ENCODE results near the gene GUCA2B. TPM values are rescaled to one million over a fixed set of nuclear protein-coding genes. Genes with fewer than 3 reads are reported as not detected.

Gene GUCA2B
- polyA plus RNA-seq, 1 donor = not detected

GRCh38 chr1:42142894-42143675 is 10.1 kb upstream of the GUCA2B start:
- DNase-seq (ENCODE audit: low read depth) = no peak

DNA sequence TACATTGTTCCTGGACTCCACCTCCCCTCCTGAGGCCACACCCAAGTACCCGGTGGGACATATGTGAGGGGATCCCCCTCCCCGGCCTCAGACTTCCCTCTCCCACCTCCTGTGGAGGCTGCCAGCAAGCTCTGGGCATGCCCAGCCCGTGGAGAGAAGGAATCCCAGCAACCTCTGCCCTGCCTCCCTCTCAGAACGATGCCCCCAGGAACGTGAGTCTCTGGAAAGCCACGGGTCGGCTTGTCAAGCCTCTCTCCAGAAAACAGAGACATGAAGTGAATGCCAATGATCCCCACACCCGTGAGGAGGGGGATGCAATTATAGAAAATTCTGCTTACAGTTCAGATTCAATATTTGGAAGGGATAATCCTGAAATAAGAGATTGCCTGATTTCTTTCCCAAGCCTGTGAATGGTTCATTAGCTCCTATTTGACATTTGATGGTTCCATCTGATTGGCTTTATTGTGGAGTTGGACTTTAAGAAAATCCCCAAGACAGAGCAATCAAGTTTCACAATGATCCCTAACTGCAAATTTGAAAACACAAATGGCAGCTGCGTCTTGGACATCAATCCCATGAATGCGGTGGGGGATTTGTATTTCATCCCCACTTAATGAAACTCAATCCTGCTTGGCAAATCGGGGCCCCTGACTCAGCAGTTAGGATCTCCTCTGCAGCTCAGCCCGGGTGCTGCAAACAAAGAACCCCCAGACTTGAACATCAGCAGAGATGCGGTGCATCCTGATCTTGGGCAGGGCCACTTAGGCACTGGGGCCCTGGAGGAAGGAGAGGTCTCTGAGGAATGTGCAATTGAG is 9.1 kb upstream of the GUCA2B start:
- no peak for DNase-seq (ENCODE audit: low read depth)

DNA sequence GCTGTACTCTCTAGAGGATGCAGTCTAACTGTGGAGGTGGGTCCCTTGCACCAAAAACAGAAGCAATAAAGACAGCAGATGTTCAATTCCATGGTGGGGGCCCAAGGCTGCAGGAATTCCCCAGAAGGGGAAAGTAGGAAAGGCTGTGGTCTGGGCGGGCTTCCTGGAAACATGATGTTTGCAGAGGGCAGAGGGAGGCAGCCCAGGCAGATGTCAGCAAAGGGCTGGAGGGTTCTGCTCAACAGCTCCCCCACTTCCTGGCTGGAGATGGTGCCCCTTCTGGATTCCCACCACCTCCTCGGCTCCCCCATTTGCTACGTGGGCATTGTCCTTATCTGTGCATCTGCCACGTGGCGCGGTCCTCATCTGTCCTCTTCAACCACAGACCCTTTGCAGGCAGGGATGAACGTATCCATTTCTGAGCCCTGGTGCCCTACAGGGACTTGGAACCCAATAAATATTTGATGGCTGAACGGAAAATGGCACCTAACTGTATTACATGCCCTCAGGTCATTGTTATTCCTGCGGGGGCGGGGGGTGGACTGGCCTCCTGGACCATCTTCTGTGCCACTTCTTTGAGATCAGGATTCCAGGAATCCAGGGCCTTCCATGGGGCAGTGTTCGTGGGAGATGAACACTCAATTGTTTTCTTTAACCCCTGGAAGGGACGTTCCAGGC is 8.4 kb upstream of the GUCA2B start:
- DNase-seq (ENCODE audit: low read depth) = no peak

DNA sequence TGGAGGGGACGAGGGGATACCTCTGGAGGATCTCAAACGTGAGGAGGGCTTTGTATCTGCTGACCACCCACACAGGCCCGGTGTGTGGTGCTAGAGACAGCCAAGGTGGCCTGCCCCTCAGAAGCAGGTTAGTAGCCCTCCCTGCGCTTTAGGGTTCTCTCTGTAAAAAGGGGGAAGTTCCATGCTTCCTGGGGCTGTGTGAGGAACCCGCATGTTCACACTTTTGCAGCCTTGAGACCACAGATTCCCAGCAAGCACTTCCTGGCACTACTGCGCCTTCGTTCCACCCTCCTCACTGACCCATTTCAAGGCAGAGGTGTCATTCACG is 7.9 kb upstream of the GUCA2B start:
- DNase-seq (ENCODE audit: low read depth) = no peak

- no peak for DNase-seq (ENCODE audit: low read depth)
Observed at GRCh38 chr1:42145764-42146625, 7.2 kb upstream of the GUCA2B start.

- no peak for DNase-seq (ENCODE audit: low read depth)
Observed at GRCh38 chr1:42146626-42147320, 6.4 kb upstream of the GUCA2B start.

DNA sequence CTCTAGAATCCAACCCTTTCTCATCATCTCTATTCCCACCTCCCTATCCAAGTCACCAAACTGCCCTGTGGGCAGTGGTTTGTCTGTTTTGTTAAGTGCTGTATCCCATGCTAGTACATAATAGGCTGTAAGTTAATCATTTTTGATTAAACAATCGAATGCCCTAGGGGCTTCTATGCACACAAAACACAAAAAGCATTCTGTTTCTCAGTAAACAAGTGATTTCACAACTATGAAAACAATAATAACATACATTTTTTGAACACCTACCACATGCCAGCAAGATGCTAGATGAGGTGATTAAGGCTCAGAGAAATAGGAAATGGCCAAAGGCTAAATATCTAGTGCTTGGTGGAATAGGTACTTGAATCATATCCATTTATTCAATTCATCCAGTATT is 5.0 kb upstream of the GUCA2B start:
- no peak for DNase-seq (ENCODE audit: low read depth)

DNA sequence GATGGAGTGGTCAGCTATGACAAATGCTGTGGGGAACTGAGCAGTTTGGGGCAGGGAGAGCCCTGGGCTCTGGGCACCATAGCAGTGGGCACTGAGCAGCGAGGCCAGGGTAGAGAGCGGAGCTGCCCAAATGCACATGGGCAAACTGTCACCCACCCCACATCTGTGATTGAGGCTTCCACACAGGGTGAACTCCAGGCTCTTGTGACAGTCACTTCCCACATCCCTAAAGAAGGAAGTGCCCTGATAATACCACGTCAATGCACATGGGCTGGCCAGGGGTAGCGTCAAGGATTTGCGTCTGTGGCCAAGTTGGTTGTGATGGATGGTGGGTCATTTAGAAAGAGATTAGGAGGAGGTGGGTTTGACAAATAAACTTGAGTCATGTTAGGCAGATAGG is 2.6 kb upstream of the GUCA2B start:
- DNase-seq (ENCODE audit: low read depth) = no peak

DNA sequence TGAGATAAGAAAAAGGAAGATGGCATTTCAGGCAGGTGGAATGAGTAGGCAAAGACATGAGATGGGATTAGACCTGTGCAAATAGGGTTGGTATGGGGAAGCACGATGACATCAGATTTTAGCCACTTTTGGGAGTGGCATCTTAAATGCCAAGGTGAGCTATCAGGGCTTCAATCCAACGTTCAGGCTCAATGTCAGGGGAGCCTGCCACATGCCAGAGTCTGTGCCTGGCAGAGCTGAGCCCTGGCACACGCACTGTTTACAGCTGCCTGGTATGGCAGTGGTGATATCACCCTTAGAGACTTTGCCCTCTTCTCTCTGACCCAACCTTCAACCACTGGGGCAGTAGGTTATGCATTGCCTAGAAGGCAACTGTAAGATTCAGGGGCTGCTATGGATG is 1.1 kb upstream of the GUCA2B start:
- no peak for DNase-seq (ENCODE audit: low read depth)

DNA sequence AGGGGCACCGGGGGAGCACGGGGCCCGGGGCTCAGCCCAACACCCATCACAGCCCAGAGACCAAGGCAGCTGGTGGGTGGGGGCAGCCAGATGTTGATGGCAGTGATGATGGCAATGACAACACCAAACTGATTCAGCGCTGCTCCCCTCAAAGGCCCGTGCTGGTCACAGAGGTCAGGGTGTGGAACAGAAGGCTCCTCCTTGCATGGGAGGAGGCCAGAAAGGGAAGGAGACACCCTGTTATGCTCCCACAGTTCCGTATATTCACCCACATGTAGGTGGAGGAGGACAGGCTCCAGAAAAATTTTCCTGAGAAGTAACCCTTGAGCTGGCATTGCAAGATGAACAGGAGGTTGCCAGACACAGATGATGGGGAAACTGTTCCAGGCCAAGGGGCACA is 414 bp downstream of the GUCA2B start:
- DNase-seq (ENCODE audit: low read depth) = no peak

DNA sequence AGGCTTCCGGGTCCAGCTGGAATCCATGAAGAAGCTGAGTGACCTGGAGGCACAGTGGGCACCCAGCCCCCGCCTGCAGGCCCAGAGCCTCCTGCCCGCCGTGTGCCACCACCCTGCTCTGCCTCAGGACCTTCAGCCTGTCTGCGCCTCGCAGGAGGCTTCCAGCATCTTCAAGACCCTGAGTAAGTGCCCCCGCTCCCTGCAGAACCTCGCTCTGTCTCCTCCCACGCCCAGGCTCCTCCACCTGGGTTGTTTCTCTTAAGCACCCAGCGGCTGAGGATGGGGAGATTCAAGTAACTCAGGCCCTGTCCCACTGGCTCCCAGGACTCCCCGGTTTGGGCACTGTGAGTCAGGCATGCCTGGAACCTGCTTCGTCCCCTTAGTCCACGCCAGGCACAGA is 1.5 kb downstream of the GUCA2B start:
- DNase-seq (ENCODE audit: low read depth) = no peak

- no peak for DNase-seq (ENCODE audit: low read depth)
Observed at GRCh38 chr1:42155362-42155761, 2.2 kb downstream of the GUCA2B start.

DNA sequence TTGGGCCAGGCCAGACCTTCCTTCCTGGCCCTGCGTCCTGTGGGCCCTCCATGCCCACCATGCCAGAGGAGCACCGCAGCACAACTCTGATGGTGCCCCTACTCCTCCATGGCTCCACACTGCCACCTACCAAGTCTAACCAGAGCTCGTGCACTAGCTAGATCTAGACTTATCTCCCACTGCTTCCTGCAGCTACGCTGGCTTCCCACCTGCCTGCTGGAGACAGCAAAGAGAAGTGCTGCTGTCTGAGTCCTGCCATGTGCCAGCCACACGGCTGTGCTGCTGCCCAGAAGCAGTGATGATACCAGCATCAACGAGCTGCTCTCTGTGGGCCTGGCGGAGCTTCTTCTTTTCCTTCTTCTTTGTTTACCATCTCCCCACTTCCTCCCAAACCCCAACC is 4.5 kb downstream of the GUCA2B start:
- no peak for DNase-seq (ENCODE audit: low read depth)

DNA sequence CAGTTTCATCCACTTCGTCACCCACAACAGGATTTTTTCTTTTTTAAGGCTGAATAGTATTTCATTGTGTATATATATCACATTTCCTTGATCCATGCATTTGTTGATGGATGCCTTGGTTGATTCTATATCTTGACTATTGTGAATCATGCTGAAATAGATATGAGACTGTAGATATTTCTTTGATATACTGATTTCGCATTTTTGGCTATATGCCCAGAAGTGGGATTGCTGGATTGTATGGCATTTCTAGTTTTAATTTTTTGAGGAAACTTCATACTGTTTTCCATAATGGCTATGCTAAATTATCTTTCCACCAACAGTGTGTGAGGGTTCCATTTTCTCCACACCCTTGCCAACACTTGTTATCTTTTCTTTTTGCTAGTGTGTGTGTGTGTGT is 5.0 kb downstream of the GUCA2B start:
- no peak for DNase-seq (ENCODE audit: low read depth)

- DNase-seq (ENCODE audit: low read depth) = no peak
Observed at GRCh38 chr1:42162181-42162580, 9.0 kb downstream of the GUCA2B start.

- no peak for DNase-seq (ENCODE audit: low read depth)
Observed at GRCh38 chr1:42163114-42163513, 9.9 kb downstream of the GUCA2B start.

DNA sequence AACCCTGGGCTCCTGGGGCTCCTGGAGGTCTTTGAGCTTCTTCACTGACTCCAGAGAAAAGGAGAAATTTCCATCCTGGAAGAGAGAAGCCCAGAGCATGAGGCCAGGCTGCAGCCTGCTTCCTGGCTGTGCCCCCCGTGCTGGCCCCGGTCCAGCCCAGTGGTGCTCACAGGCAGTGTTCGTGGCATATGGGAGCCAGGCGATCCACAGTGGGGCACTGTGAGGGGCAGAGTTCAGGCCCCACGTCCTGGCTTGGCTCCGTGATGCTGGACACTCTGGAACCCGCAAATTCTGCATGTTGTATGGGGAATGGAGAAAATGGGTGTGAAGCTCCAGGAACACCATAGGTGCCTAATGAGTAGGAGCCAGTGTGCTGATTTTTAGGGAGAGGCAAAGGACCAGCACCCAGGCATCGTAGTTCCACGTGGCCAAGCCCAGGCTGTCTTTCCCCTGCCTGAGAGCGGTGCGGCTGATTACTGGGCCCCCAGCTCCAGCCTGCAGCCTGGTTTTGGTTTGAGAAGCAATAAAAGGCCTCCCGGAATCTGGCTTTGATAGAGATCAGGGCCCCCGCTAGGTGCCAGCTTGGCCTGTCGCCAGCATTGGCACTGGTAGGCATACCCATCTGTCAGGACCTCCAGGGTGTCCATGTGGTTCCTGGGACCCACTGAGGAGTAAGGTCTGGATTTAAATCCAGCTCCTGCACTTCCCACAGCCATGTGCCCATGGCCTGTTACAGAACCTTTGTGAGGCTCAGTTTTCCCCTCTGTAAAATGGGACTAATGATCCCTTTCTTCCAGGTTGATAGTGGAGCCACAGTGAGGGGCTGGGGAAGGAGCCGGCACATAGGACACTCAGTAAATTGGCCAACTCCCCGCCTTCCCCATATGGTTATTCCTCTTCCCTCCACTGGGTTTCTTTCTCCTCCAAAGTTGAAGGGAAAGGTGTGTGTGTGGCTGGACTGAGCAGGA is 10.6 kb downstream of the GUCA2B start:
- DNase-seq (ENCODE audit: low read depth) = no peak

DNA sequence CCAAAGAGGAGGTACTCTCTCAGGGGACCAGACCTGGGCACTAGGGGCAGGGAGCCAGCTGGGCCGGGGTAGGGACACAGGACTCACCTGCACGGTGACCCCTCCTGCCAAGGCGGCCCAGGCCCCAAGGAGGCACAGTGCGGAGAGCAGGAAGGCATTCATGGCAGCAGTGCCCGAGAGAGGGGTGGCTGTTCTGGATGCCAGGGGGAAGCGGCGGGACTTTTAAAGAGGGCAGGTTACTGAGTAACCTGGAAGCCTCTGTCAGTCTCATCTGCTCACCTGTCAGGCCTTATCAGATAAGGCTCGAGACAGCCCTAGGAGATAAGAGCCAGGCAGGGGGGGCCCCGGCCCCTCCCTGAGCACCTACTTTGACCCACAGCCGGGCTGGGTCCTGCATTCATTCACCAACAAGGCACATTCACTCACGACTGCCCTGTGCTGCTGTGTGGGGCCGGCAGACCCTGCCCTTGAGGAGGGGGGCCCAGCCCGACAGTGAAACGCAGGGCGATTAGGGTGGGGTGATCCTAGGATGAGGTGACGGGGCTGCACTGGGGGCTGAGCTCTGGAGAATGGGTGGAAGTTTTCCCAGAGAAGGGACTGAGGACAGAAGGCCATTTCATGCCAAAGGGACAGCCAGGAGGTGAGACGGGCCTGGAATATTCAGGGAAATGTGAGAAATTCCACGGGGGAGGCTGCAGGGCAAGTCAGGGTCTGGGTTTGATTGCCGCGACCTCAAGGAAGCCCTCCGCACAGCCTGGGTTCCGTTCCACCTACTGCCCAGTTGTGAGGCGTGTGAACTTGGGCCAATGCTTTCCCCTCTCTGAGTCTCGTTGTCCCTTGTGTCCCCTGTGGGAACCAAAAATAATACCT is 11.6 kb downstream of the GUCA2B start, which contains the start of gene GUCA2A:
Gene GUCA2A, minus strand, starts transcription at position 195 of the 870 bp plus-strand sequence. Its CDS starts 33 bp downstream, at position 162.
- no peak for DNase-seq (ENCODE audit: low read depth)
